SH-SY5Y (cell line): ENCODE data around the gene LTK.

Experiments used
- GATA2 ChIP-seq: IDR thresholded peaks from 2 replicates; pipeline ENCODE4 v1.6.1; 2011; ENCODE audit warnings: mild to moderate bottlenecking, low read depth, low read length
- GATA3 ChIP-seq: IDR thresholded peaks from 2 replicates; pipeline ENCODE4 v1.6.1; 2011; ENCODE audit warnings: low read depth, mild to moderate bottlenecking, low read length, moderate library complexity

- no peak for TF ChIP-seq GATA3
- TF ChIP-seq GATA2: no peak
Measured at GRCh38 chr15:41473418-41473817, 40.2 kb downstream of the LTK start.
